Endothelial cell of umbilical vein (primary cell): Measurements from ENCODE around the gene CCNF. TPM values are rescaled to one million over a fixed set of nuclear protein-coding genes. Genes with fewer than 3 reads are reported as not detected.

Experiments
- BruUV-seq: library from RNA; stranded (reverse); fragments of 400-500 nt; replicated peaks from 2 replicates; lab custom pipeline; 2021; lab: Mats Ljungman, UMichigan
- CTCF ChIA-PET: fragments of 300-600, 350-600 bp; sonication (Branson Sonifier 250); formaldehyde crosslinking; loops from one replicate; lab custom pipeline; 2021; ENCODE audit warnings: antibody characterized with exemption, inconsistent platforms; lab: Charles Lee
- POLR2A ChIA-PET: fragments of 300-600, 350-600 bp; sonication (Branson Sonifier 250); formaldehyde crosslinking; loops from one replicate; lab custom pipeline; 2021; ENCODE audit warnings: antibody characterized with exemption, inconsistent platforms; lab: Charles Lee
- DNase-seq: peaks from one replicate; pipeline ENCODE4 v3.0.0-alpha.2; 2011; ENCODE audit warnings: low read depth, low spot score
- FAIRE-seq: peaks from 2 replicates; lab custom pipeline; 2011; peaks lifted over from hg19 to GRCh38; lab: Jason Lieb, UNC
- H2AFZ ChIP-seq: 2 replicates; pipeline ENCODE4 v1.6.0; 2012; ENCODE audit warnings: low read depth, low read length, control low read depth, inconsistent platforms
- H3K27ac ChIP-seq: 2 replicates; pipeline ENCODE4 v1.5.1; 2011; ENCODE audit warnings: low read depth, mild to moderate bottlenecking, control low read depth, low read length, moderate library complexity; ENCODE audit not compliant: insufficient read depth
- H3K27me3 ChIP-seq, 2 experiments: 2 replicates each; pipeline versions ENCODE4 v1.6.0 to v1.6.1; 2011; ENCODE audit warnings: low read length in 2 of 2, mixed read lengths in 1 of 2; ENCODE audit not compliant: control insufficient read depth in 2 of 2, insufficient read depth in 2 of 2
- H3K36me3 ChIP-seq, 2 experiments: 2 replicates in 1 of 2; 3 replicates in 1 of 2; pipeline ENCODE4 v1.5.1; 2011; ENCODE audit warnings: low read length in 2 of 2, mild to moderate bottlenecking in 1 of 2, moderate library complexity in 1 of 2; ENCODE audit not compliant: control insufficient read depth in 2 of 2, insufficient read depth in 2 of 2; ENCODE audit errors: extremely low read depth in 1 of 2
- H3K4me1 ChIP-seq: 3 replicates; pipeline ENCODE4 v1.5.1; 2011; ENCODE audit warnings: mild to moderate bottlenecking, low read length; ENCODE audit not compliant: control insufficient read depth, insufficient read depth; ENCODE audit errors: extremely low read depth
- H3K4me2 ChIP-seq: 2 replicates; pipeline ENCODE4 v1.6.1; 2011; ENCODE audit warnings: low read length, control low read depth, mixed read lengths; ENCODE audit not compliant: insufficient read depth
- H3K4me3 ChIP-seq, 3 experiments: fragments of 200-600 bp in 1 of 3; sonication (generic), shearing (Covaris generic) in 1 of 3; replicated peaks in 1 of 3; 2 replicates each; pipeline ENCODE4 v1.5.1; 2011 to 2016; ENCODE audit warnings: control low read depth in 3 of 3, low read length in 3 of 3, mild to moderate bottlenecking in 2 of 3, inconsistent platforms in 1 of 3, low read depth in 1 of 3, moderate library complexity in 1 of 3; ENCODE audit not compliant: insufficient read depth in 1 of 3
- H3K79me2 ChIP-seq: 2 replicates; pipeline ENCODE4 v1.6.0; 2012; ENCODE audit warnings: low read length, inconsistent platforms; ENCODE audit not compliant: control insufficient read depth, insufficient read depth
- H3K9ac ChIP-seq: replicated peaks from 2 replicates; pipeline ENCODE3; 2011; ENCODE audit warnings: low read length, control low read depth; ENCODE audit not compliant: insufficient read depth; ENCODE audit errors: extremely low read depth
- H3K9me1 ChIP-seq: replicated peaks from 3 replicates; pipeline ENCODE4 v1.6.0; 2011; ENCODE audit warnings: mild to moderate bottlenecking, low read length; ENCODE audit not compliant: control insufficient read depth, insufficient read depth; ENCODE audit errors: extremely low read depth
- H3K9me3 ChIP-seq: replicated peaks from 2 replicates; pipeline ENCODE4 v1.5.1; 2012; ENCODE audit warnings: low read length, inconsistent platforms; ENCODE audit not compliant: control insufficient read depth, insufficient read depth
- H4K20me1 ChIP-seq: replicated peaks from 2 replicates; pipeline ENCODE3; 2011; ENCODE audit warnings: mild to moderate bottlenecking, low read length; ENCODE audit not compliant: control insufficient read depth, insufficient read depth; ENCODE audit errors: extremely low read depth
- EZH2 ChIP-seq: IDR thresholded peaks from 2 replicates; pipeline ENCODE4 v1.6.1; 2012; ENCODE audit warnings: borderline replicate concordance, low read depth, mild to moderate bottlenecking, moderate library complexity, low read length, inconsistent platforms; ENCODE audit not compliant: severe bottlenecking
- FOS ChIP-seq: IDR thresholded peaks from 2 replicates; pipeline ENCODE4 v1.6.1; 2011; ENCODE audit warnings: mild to moderate bottlenecking, low read length, moderate library complexity, borderline replicate concordance; ENCODE audit not compliant: insufficient read depth
- GATA2 ChIP-seq: IDR thresholded peaks from 2 replicates; pipeline ENCODE4 v1.7.0; 2011; ENCODE audit warnings: low read depth, mild to moderate bottlenecking, moderate library complexity, mixed read lengths, low read length; ENCODE audit not compliant: insufficient read length, insufficient read depth
- JUN ChIP-seq: IDR thresholded peaks from 2 replicates; pipeline ENCODE4 v1.6.1; 2011; ENCODE audit warnings: borderline replicate concordance, low read depth; ENCODE audit not compliant: insufficient read length, insufficient read depth
- MYC ChIP-seq: IDR thresholded peaks from one replicate; pipeline ENCODE4 v1.6.1; 2011; ENCODE audit warnings: mild to moderate bottlenecking, low read depth, low read length
- POLR2A ChIP-seq: IDR thresholded peaks from 2 replicates; pipeline ENCODE4 v1.6.1; 2012; ENCODE audit warnings: low read depth, mild to moderate bottlenecking, control low read depth, low read length
- POLR2AphosphoS5 ChIP-seq: IDR thresholded peaks from 2 replicates; pipeline ENCODE4 v1.6.1; 2012; ENCODE audit warnings: low read depth, mild to moderate bottlenecking, control low read depth, low read length, moderate library complexity; ENCODE audit not compliant: insufficient read depth
- dilution Hi-C: fragments of 300-500 bp; cut with MboI; formaldehyde crosslinking; loops from one replicate; pipeline ENCODE4 v1.15.0; 2019; ENCODE audit warnings: low sequenced_read_pairs; ENCODE audit not compliant: extremely low pct_ligation_motif_present
- intact Hi-C: fragments of 100-400 bp; cut with micrococcal nuclease; formaldehyde crosslinking; loops from one replicate; pipeline ENCODE4 v1.10.0; 2022
- polyA plus RNA-seq, 4 experiments: library from polyadenylated mRNA; depleted of rRNA in 3 of 4; stranded (reverse) in 3 of 4; unstranded in 1 of 4; fragments of >200 nt; gene quantifications; 2 replicates each; pipeline versions ENCODE4 v1.2.1 to v1.2.3, GENCODE V29; 2011 to 2012; ENCODE audit warnings: missing spikeins in 1 of 4
- total RNA-seq: library from RNA; stranded (reverse); gene quantifications from 2 replicates; pipeline ENCODE4 v1.2.3, GENCODE V29; 2021
- TF ChIP-seq, protein P1 (sequence below), 2 donors: IDR thresholded peaks; 1 replicate in 1 of 2; 2 replicates in 1 of 2; pipeline ENCODE4 v1.5.1; 2011; ENCODE audit warnings: low read length in 2 of 2, mild to moderate bottlenecking in 2 of 2, moderate library complexity in 2 of 2, control low read depth in 1 of 2, inconsistent platforms in 1 of 2, low read depth in 1 of 2; ENCODE audit not compliant: insufficient read depth in 1 of 2; ENCODE audit errors: extremely low read depth in 1 of 2
- TF ChIP-seq, protein P2 (sequence below): IDR thresholded peaks from 2 replicates; pipeline ENCODE4 v1.6.1; 2011; ENCODE audit not compliant: insufficient read depth, insufficient read length

The CCNF gene
- total and polyA plus RNA-seq, 2 donors (not counting 3 experiments of a cell fraction or from before 2014, with no cell fraction given), result 13.9 to 48.9 TPM

GRCh38 chr16:2499890-2500429, 70.7 kb downstream of the CCNF start:
- dilution Hi-C loops, result no loop called here
- Histone ChIP-seq H3K36me3 (peaks cover 0 to 16% of the 10 kb centered on the region in 2 experiments), H3K79me2 (no peaks in the 10 kb centered on the region), H3K4me2 (no peak overlapping the region), H3K9me3 (no peaks in the 10 kb centered on the region), H3K4me3 (no peak overlapping the region), H4K20me1 (no peaks in the 10 kb centered on the region), H3K9me1 (no peaks in the 10 kb centered on the region), H3K27ac (no peak overlapping the region), H2AFZ (no peak overlapping the region), H3K4me1 (no peaks in the 10 kb centered on the region), H3K9ac (no peak overlapping the region), H3K27me3 (no peaks in the 10 kb centered on the region)
- BruUV-seq, result no TSS peak
- POLR2A ChIA-PET, result no interaction called here
- FAIRE-seq, result no peak
- no peak for TF ChIP-seq POLR2AphosphoS5
- no peak for TF ChIP-seq MYC
- no peak for TF ChIP-seq GATA2
- TF ChIP-seq, protein P1, sequence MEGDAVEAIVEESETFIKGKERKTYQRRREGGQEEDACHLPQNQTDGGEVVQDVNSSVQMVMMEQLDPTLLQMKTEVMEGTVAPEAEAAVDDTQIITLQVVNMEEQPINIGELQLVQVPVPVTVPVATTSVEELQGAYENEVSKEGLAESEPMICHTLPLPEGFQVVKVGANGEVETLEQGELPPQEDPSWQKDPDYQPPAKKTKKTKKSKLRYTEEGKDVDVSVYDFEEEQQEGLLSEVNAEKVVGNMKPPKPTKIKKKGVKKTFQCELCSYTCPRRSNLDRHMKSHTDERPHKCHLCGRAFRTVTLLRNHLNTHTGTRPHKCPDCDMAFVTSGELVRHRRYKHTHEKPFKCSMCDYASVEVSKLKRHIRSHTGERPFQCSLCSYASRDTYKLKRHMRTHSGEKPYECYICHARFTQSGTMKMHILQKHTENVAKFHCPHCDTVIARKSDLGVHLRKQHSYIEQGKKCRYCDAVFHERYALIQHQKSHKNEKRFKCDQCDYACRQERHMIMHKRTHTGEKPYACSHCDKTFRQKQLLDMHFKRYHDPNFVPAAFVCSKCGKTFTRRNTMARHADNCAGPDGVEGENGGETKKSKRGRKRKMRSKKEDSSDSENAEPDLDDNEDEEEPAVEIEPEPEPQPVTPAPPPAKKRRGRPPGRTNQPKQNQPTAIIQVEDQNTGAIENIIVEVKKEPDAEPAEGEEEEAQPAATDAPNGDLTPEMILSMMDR (IDR thresholded peaks at IDR 0.05; ENCODE audit: extremely low read depth in 1 of 2, insufficient read depth in 1 of 2, low read depth in 1 of 2, low read length in 2 of 2), result no peak
- TF ChIP-seq EZH2, result no peak
- TF ChIP-seq, protein P2, sequence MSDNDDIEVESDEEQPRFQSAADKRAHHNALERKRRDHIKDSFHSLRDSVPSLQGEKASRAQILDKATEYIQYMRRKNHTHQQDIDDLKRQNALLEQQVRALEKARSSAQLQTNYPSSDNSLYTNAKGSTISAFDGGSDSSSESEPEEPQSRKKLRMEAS, result no peak
- no peak for TF ChIP-seq POLR2A
- no peak for TF ChIP-seq FOS
- TF ChIP-seq JUN, result no peak
- CTCF ChIA-PET, result interaction anchor here (0.7 to 2.7 kb wide), 6 partner anchors 11 to 261 kb away, joined by 3 to 25 read pairs (median 11); partner anchors contain the start of genes ABCA3 and TEDC2
- intact Hi-C loops, result loop anchor here (2.0 kb wide), 2 partner anchors 25 to 231 kb away; partner anchors contain the start of genes RNPS1 and TBC1D24
- DNase-seq, result no peak
